Aorta (tissue), 5 donors: Measurements from ENCODE around the gene ERCC4. TPM values are rescaled to one million over a fixed set of nuclear protein-coding genes. Genes with fewer than 3 reads are reported as not detected.

Experiments used
- ATAC-seq: fragments of 200-7000 bp; cut with Tn5 transposase; one replicate; pipeline ENCODE4 v1.9.1; 2022; ENCODE audit warnings: moderate library complexity; ENCODE audit not compliant: low FRiP score
- DNase-seq, 2 donors: peaks; one replicate each; pipeline ENCODE4 v3.0.0-alpha.2; 2020
- H3K27ac ChIP-seq, 2 donors: one replicate each; pipeline ENCODE4 v1.5.1; 2013; ENCODE audit warnings: low read length in 2 of 2, mild to moderate bottlenecking in 2 of 2, moderate library complexity in 2 of 2, control low read depth in 1 of 2, inconsistent platforms in 1 of 2, low read depth in 1 of 2
- H3K27me3 ChIP-seq, 2 donors: one replicate each; pipeline ENCODE4 v1.6.1; 2013; ENCODE audit warnings: control low read depth in 1 of 2, low read length in 1 of 2, mild to moderate bottlenecking in 1 of 2, moderate library complexity in 1 of 2; ENCODE audit not compliant: insufficient read depth in 2 of 2, control insufficient read depth in 1 of 2
- H3K36me3 ChIP-seq, 2 donors: one replicate each; pipeline ENCODE4 v1.6.1; 2013; ENCODE audit warnings: control low read depth in 1 of 2, low read length in 1 of 2, mild to moderate bottlenecking in 1 of 2; ENCODE audit not compliant: insufficient read depth in 2 of 2, control insufficient read depth in 1 of 2
- H3K4me1 ChIP-seq, 2 donors: one replicate each; pipeline ENCODE4 v1.6.1; 2013; ENCODE audit warnings: low read length in 2 of 2, control low read depth in 1 of 2, mild to moderate bottlenecking in 1 of 2, moderate library complexity in 1 of 2; ENCODE audit not compliant: insufficient read depth in 2 of 2, control insufficient read depth in 1 of 2
- H3K4me3 ChIP-seq, 2 donors: one replicate each; pipeline ENCODE4 v1.5.1; 2013; ENCODE audit warnings: low read length in 2 of 2, control low read depth in 1 of 2, mild to moderate bottlenecking in 1 of 2
- H3K9me3 ChIP-seq: one replicate; pipeline ENCODE4 v1.6.1; 2013; ENCODE audit warnings: mild to moderate bottlenecking, low read length; ENCODE audit not compliant: control insufficient read depth
- WGBS, 2 donors: extraction: QIAGEN DNeasy Blood & Tissue Kit; methylation state at CpG; one replicate each; pipeline ENCODE4 v1.1.7; 2013; 5-methylcytosine and 5-hydroxymethylcytosine counted together
- intact Hi-C, 2 donors: fragments of 100-400 bp; cut with DNase I; formaldehyde crosslinking; loops; one replicate each; pipeline versions ENCODE4 v1.14.2 to v1.15.0; 2022
- polyA plus RNA-seq, 2 donors: library from polyadenylated mRNA; stranded (reverse); fragments of 200-250 nt; gene quantifications; one replicate each; pipeline ENCODE4 v1.2.3, GENCODE V29; 2013
- total RNA-seq, 2 donors: library from RNA; stranded (reverse); fragmentation: NEBNext Ultra II Directional; extraction: Animal tissue kit (Norgen Biotek cat#: 25700); gene quantifications; one replicate each; pipeline ENCODE4 v1.2.1, GENCODE V29; 2021
- donor health status: healthy with polysubstance abuse.
- donor health status: Bipolar disorder and iron deficiency.
- donor health status: DM: no; HTN: no; CAD: no.
- donor health status: DM: no; HTN: no; CAD: no.
- donor health status: DM: yes; HTN: yes; CAD: no.

Gene ERCC4
- total and polyA plus RNA-seq, 4 donors = 2.2 to 14.0 (median 7.7) TPM

GRCh38 chr16:13935408-13935807 is 15.5 kb downstream of the ERCC4 start:
- intact Hi-C loops = no loop called here
- Histone ChIP-seq H3K27me3 (no peaks in the 10 kb centered on the region), H3K4me1 (peaks cover 0 to 2% of the 10 kb centered on the region in 2 donors), H3K9me3 (no peaks in the 10 kb centered on the region), H3K4me3 (no peak overlapping the region), H3K27ac (no peak overlapping the region), H3K36me3 (peaks cover 0 to 6% of the 10 kb centered on the region in 2 donors)
- ATAC-seq (no peak), DNase-seq (no peak)
- 76 to 77% methylated on average over 12 of the region's 12 CpGs for WGBS, 2 donors

- Histone ChIP-seq H3K27ac (no peak overlapping the region), H3K4me1 (peaks cover 0 to 2% of the 10 kb centered on the region in 2 donors), H3K9me3 (no peaks in the 10 kb centered on the region), H3K27me3 (no peaks in the 10 kb centered on the region), H3K36me3 (peaks cover 0 to 6% of the 10 kb centered on the region in 2 donors), H3K4me3 (no peak overlapping the region)
- intact Hi-C loops = no loop called here
- no peak for ATAC-seq
- WGBS, 2 donors = 51 to 52% methylated on average over 2 of the region's 2 CpGs
- no peak for DNase-seq
Measured at GRCh38 chr16:13936155-13936554, 16.2 kb downstream of the ERCC4 start.

GRCh38 chr16:13936596-13937081 is 16.7 kb downstream of the ERCC4 start:
- Histone ChIP-seq H3K36me3 (peaks cover 0 to 6% of the 10 kb centered on the region in 2 donors), H3K27me3 (no peaks in the 10 kb centered on the region), H3K4me3 (no peak overlapping the region), H3K9me3 (no peaks in the 10 kb centered on the region), H3K27ac (no peak overlapping the region), H3K4me1 (peaks cover 0 to 2% of the 10 kb centered on the region in 2 donors)
- ATAC-seq (peak; percentile 83), DNase-seq (no peak)
- intact Hi-C loops = no loop called here
- WGBS, 2 donors = 55 to 58% methylated on average over 3 of the region's 3 CpGs

GRCh38 chr16:13937411-13937810 is 17.5 kb downstream of the ERCC4 start:
- Histone ChIP-seq H3K4me3 (no peak overlapping the region), H3K36me3 (peaks cover 0 to 6% of the 10 kb centered on the region in 2 donors)
- intact Hi-C loops = no loop called here

GRCh38 chr16:13938480-13938879 is 18.5 kb downstream of the ERCC4 start:
- Histone ChIP-seq H3K36me3 (peaks cover 0 to 6% of the 10 kb centered on the region in 2 donors), H3K9me3 (no peaks in the 10 kb centered on the region), H3K27ac (no peak overlapping the region), H3K4me3 (no peak overlapping the region), H3K27me3 (no peaks in the 10 kb centered on the region), H3K4me1 (peaks cover 0 to 2% of the 10 kb centered on the region in 2 donors)
- WGBS, 2 donors = 4 to 13% methylated on average over 4 of the region's 4 CpGs
- no peak for ATAC-seq
- intact Hi-C loops = no loop called here
- DNase-seq = no peak

More at GRCh38 chr16:13937411-13937810, 17.5 kb downstream of the ERCC4 start:
- ATAC-seq = no peak
- no peaks in the 10 kb centered on the region for H3K27me3 ChIP-seq
- H3K9me3 ChIP-seq = no peaks in the 10 kb centered on the region
- H3K27ac ChIP-seq = no peak overlapping the region
- 90 to 91% methylated on average over 5 of the region's 5 CpGs for WGBS, 2 donors
- H3K4me1 ChIP-seq = peaks cover 0 to 2% of the 10 kb centered on the region in 2 donors
- no peak for DNase-seq

- WGBS, 2 donors = 91 to 94% methylated on average over 5 of the region's 5 CpGs
- Histone ChIP-seq H3K4me1 (peaks cover 0 to 2% of the 10 kb centered on the region in 2 donors), H3K9me3 (no peaks in the 10 kb centered on the region), H3K27ac (no peak overlapping the region), H3K36me3 (peaks cover 2 to 6% of the 10 kb centered on the region in 2 donors), H3K27me3 (no peaks in the 10 kb centered on the region), H3K4me3 (no peak overlapping the region)
- DNase-seq (no peak), ATAC-seq (no peak)
- intact Hi-C loops = no loop called here
Measured at GRCh38 chr16:13939821-13940220, 19.9 kb downstream of the ERCC4 start.

GRCh38 chr16:13940397-13940933 is 20.5 kb downstream of the ERCC4 start:
- H3K36me3 ChIP-seq = peaks cover under 1 to 4% of the 10 kb centered on the region in 2 donors
- ATAC-seq = no peak
- intact Hi-C loops = no loop called here
- H3K27ac ChIP-seq = no peak overlapping the region
- H3K9me3 ChIP-seq = no peaks in the 10 kb centered on the region
- H3K27me3 ChIP-seq = no peaks in the 10 kb centered on the region
- H3K4me1 ChIP-seq = peaks cover 0 to 2% of the 10 kb centered on the region in 2 donors
- WGBS, 2 donors = 40 to 51% methylated on average over 3 of the region's 3 CpGs
- DNase-seq = no peak
- no peak overlapping the region for H3K4me3 ChIP-seq

- 71 to 72% methylated on average over 4 of the region's 4 CpGs for WGBS, 2 donors
- intact Hi-C loops = no loop called here
- H3K27ac ChIP-seq = no peak overlapping the region
- no peaks in the 10 kb centered on the region for H3K9me3 ChIP-seq
- peaks cover 3 to 13% of the 10 kb centered on the region in 2 donors for H3K36me3 ChIP-seq
- H3K4me1 ChIP-seq = no peaks in the 10 kb centered on the region
- no peaks in the 10 kb centered on the region for H3K27me3 ChIP-seq
- no peak overlapping the region for H3K4me3 ChIP-seq
- DNase-seq = no peak
- no peak for ATAC-seq
Measured at GRCh38 chr16:13944816-13945215, 24.9 kb downstream of the ERCC4 start.

- Histone ChIP-seq H3K27ac (no peak overlapping the region), H3K27me3 (no peaks in the 10 kb centered on the region), H3K4me3 (no peak overlapping the region), H3K9me3 (no peaks in the 10 kb centered on the region), H3K36me3 (peaks cover 3 to 13% of the 10 kb centered on the region in 2 donors), H3K4me1 (no peaks in the 10 kb centered on the region)
- DNase-seq = no peak
- no peak for ATAC-seq
- WGBS, 2 donors = 84 to 95% methylated on average over 9 of the region's 9 CpGs
- intact Hi-C loops = no loop called here
Measured at GRCh38 chr16:13945744-13946485, 26.0 kb downstream of the ERCC4 start.
